Osteoblast (primary cell): ENCODE data around the gene TGFBRAP1. TPM values are rescaled to one million over a fixed set of nuclear protein-coding genes. Genes with fewer than 3 reads are reported as not detected.

Source experiments
- DNase-seq: peaks from one replicate; pipeline ENCODE4 v3.0.0; 2011; ENCODE audit warnings: low spot score, mixed read lengths; ENCODE audit not compliant: insufficient read length; ENCODE audit errors: missing footprints
- H2AFZ ChIP-seq: 2 replicates; pipeline ENCODE4 v1.6.0; 2011; ENCODE audit warnings: mild to moderate bottlenecking, low read length
- H3K27ac ChIP-seq: 2 replicates; pipeline ENCODE4 v1.5.1; 2011; ENCODE audit warnings: mild to moderate bottlenecking, low read depth, low read length, moderate library complexity
- H3K27me3 ChIP-seq: 2 replicates; pipeline ENCODE4 v1.6.0; 2012; ENCODE audit warnings: mild to moderate bottlenecking, control low read depth, inconsistent platforms, low read length, moderate library complexity; ENCODE audit not compliant: insufficient read depth
- H3K36me3 ChIP-seq: 2 replicates; pipeline ENCODE4 v1.5.1; 2011; ENCODE audit warnings: mild to moderate bottlenecking, low read length, control low read depth, moderate library complexity; ENCODE audit not compliant: insufficient read depth
- H3K4me1 ChIP-seq: 2 replicates; pipeline ENCODE4 v1.5.1; 2011; ENCODE audit warnings: mild to moderate bottlenecking, low read length, control low read depth, moderate library complexity; ENCODE audit not compliant: insufficient read depth
- H3K4me2 ChIP-seq: 2 replicates; pipeline ENCODE4 v1.6.0; 2011; ENCODE audit warnings: mild to moderate bottlenecking, low read length; ENCODE audit not compliant: insufficient read depth
- H3K4me3 ChIP-seq: fragments of 200-600 bp; sonication (generic); 3 replicates; pipeline ENCODE4 v1.5.1; 2012; ENCODE audit warnings: mild to moderate bottlenecking, low read length, inconsistent platforms; ENCODE audit not compliant: insufficient read depth
- H3K79me2 ChIP-seq: 2 replicates; pipeline ENCODE4 v1.6.0; 2012; ENCODE audit warnings: mild to moderate bottlenecking, low read length, control low read depth, inconsistent platforms; ENCODE audit not compliant: insufficient read depth
- H3K9me3 ChIP-seq: 2 replicates; pipeline ENCODE4 v1.5.1; 2011; ENCODE audit warnings: low read depth, low read length, control low read depth
- H4K20me1 ChIP-seq: 2 replicates; pipeline ENCODE4 v1.6.0; 2012; ENCODE audit warnings: mild to moderate bottlenecking, low read length, control low read depth; ENCODE audit not compliant: insufficient read depth
- total RNA-seq: library from RNA; depleted of rRNA; stranded (reverse); fragments of >200 nt; gene quantifications from 2 replicates; pipeline ENCODE4 v1.2.3, GENCODE V29; 2012
- TF ChIP-seq, protein P1 (sequence below): IDR thresholded peaks from 2 replicates; pipeline ENCODE4 v1.5.1; 2011; ENCODE audit warnings: mild to moderate bottlenecking, low read depth, low read length, moderate library complexity; ENCODE audit errors: extremely low read depth

TGFBRAP1 gene, protein sequence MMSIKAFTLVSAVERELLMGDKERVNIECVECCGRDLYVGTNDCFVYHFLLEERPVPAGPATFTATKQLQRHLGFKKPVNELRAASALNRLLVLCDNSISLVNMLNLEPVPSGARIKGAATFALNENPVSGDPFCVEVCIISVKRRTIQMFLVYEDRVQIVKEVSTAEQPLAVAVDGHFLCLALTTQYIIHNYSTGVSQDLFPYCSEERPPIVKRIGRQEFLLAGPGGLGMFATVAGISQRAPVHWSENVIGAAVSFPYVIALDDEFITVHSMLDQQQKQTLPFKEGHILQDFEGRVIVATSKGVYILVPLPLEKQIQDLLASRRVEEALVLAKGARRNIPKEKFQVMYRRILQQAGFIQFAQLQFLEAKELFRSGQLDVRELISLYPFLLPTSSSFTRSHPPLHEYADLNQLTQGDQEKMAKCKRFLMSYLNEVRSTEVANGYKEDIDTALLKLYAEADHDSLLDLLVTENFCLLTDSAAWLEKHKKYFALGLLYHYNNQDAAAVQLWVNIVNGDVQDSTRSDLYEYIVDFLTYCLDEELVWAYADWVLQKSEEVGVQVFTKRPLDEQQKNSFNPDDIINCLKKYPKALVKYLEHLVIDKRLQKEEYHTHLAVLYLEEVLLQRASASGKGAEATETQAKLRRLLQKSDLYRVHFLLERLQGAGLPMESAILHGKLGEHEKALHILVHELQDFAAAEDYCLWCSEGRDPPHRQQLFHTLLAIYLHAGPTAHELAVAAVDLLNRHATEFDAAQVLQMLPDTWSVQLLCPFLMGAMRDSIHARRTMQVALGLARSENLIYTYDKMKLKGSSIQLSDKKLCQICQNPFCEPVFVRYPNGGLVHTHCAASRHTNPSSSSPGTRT
- 32.6 and 32.7 TPM in 2 replicates for total RNA-seq

DNA sequence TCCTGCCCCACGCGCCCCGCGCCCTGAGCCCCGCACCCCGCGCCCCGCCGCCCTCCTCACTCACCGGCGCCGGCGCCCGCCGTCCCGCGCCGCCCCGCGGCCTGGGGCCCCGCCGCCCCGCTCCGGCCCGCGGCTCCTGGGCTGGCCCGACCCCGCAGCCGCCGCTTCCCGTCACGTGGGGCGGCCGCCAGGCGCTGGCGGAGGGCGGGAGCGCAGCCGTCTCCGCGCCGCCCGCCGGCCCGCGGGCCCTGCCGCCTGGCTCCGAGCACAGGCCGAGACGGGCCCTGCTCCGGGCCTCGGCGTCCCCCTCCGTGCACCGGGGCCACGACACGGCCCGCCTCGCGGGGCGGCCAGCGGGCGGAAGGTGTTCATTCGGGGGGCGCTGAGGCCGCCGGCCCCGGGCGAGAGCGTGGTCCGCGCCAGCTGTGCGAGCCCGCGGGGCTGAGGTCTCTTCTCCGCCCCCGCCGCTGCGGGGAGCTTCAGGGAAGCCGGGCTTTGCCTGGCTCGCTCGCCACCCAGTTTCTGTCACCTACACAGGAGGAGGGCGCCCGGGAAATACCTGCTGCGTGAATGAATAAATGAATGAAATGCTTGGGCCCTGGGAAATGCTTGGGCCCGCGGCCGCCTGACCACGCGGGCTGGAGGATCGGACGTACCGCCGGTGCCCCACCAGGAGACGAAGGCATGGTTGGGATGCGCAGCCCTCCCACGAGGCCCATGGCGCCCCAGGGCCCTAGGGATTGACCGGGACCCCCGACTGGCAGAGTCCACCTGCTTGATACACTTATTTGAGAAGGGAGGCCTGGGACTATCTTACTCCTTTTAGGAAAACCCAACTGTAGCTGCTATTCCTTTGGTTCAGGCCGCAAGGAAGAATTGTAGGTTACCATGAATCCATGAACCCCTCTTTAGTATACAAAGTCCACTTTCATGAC lies at the start of gene TGFBRAP1:
TGFBRAP1 (minus strand) TSS at position 175 of the 935 bp plus-strand sequence. CDS start 21,434 bp downstream, outside the sequence.
- TF ChIP-seq, protein P1, sequence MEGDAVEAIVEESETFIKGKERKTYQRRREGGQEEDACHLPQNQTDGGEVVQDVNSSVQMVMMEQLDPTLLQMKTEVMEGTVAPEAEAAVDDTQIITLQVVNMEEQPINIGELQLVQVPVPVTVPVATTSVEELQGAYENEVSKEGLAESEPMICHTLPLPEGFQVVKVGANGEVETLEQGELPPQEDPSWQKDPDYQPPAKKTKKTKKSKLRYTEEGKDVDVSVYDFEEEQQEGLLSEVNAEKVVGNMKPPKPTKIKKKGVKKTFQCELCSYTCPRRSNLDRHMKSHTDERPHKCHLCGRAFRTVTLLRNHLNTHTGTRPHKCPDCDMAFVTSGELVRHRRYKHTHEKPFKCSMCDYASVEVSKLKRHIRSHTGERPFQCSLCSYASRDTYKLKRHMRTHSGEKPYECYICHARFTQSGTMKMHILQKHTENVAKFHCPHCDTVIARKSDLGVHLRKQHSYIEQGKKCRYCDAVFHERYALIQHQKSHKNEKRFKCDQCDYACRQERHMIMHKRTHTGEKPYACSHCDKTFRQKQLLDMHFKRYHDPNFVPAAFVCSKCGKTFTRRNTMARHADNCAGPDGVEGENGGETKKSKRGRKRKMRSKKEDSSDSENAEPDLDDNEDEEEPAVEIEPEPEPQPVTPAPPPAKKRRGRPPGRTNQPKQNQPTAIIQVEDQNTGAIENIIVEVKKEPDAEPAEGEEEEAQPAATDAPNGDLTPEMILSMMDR, result no peak
- H3K79me2 ChIP-seq, result peaks cover 42% of the 10 kb centered on the region
- peak within 1 kb of the TSS; percentile 64 for H3K27ac ChIP-seq
- peaks cover 43% of the 10 kb centered on the region for H3K4me1 ChIP-seq
- DNase-seq, result peak; percentile 94
- H2AFZ ChIP-seq, result peak within 1 kb of the TSS; percentile 86
- H3K4me3 ChIP-seq, result peak within 1 kb of the TSS; percentile 78
- H3K9me3 ChIP-seq, result no peaks in the 10 kb centered on the region
- H3K4me2 ChIP-seq, result peak within 1 kb of the TSS; percentile 98
- peaks cover 3% of the 10 kb centered on the region for H4K20me1 ChIP-seq
- no peaks in the 10 kb centered on the region for H3K27me3 ChIP-seq
- H3K36me3 ChIP-seq, result no peaks in the 10 kb centered on the region

- Histone ChIP-seq H2AFZ (no peak overlapping the region), H3K79me2 (peaks cover 95% of the 10 kb centered on the region), H3K4me1 (peaks cover 98% of the 10 kb centered on the region), H3K4me2 (peak overlapping the region; percentile 20), H3K4me3 (no peak overlapping the region), H3K9me3 (no peaks in the 10 kb centered on the region), H3K36me3 (peaks cover 98% of the 10 kb centered on the region), H3K27me3 (no peaks in the 10 kb centered on the region), H3K27ac (peak overlapping the region; percentile 90), H4K20me1 (peaks cover 82% of the 10 kb centered on the region)
- TF ChIP-seq, protein P1, result no peak
- DNase-seq, result no peak
These were observed 49.4 kb upstream of the TGFBRAP1 start for GRCh38 chr2:105378921-105379383.

- TF ChIP-seq, protein P1, result no peak
- Histone ChIP-seq H3K9me3 (no peaks in the 10 kb centered on the region), H2AFZ (no peak overlapping the region), H3K27ac (peak overlapping the region; percentile 90), H3K4me1 (peaks cover 98% of the 10 kb centered on the region), H3K4me2 (peak overlapping the region; percentile 20), H4K20me1 (peaks cover 82% of the 10 kb centered on the region), H3K27me3 (no peaks in the 10 kb centered on the region), H3K36me3 (peaks cover 98% of the 10 kb centered on the region), H3K4me3 (no peak overlapping the region), H3K79me2 (peaks cover 95% of the 10 kb centered on the region)
- DNase-seq, result no peak
These were observed 48.8 kb upstream of the TGFBRAP1 start for GRCh38 chr2:105378276-105378840.
